HepG2 (cell line): ENCODE data around the gene MEAK7.

Source experiments
- JUND ChIP-seq: sonication (generic); formaldehyde crosslinking; IDR thresholded peaks from 2 replicates; pipeline ENCODE4 v1.8.0; 2022; ENCODE audit warnings: mild to moderate bottlenecking, missing genetic modification reagents
- MED8 ChIP-seq: sonication (generic); formaldehyde crosslinking; IDR thresholded peaks from 2 replicates; pipeline ENCODE4 v1.8.1; 2023; ENCODE audit warnings: mild to moderate bottlenecking, missing genetic modification reagents; ENCODE audit not compliant: insufficient replicate concordance
- MTA3 ChIP-seq: sonication (generic); formaldehyde crosslinking; IDR thresholded peaks from 2 replicates; pipeline ENCODE4 v1.4.0; 2020; ENCODE audit warnings: missing genetic modification reagents
- MTF1 ChIP-seq: sonication (generic); formaldehyde crosslinking; IDR thresholded peaks from 2 replicates; pipeline ENCODE4 v1.5.0; 2020; ENCODE audit warnings: missing genetic modification reagents
- NFRKB ChIP-seq: fragments of 450-650 bp; IDR thresholded peaks from 2 replicates; pipeline ENCODE4 v1.6.1; 2017
- POLR2AphosphoS5 ChIP-seq: IDR thresholded peaks from 2 replicates; pipeline ENCODE4 v1.6.1; 2012; ENCODE audit warnings: low read depth, low read length
- ZNF782 ChIP-seq: sonication (generic); formaldehyde crosslinking; IDR thresholded peaks from 2 replicates; pipeline ENCODE4 v1.4.0; 2020; ENCODE audit warnings: missing genetic modification reagents, mild to moderate bottlenecking, borderline replicate concordance
- TF ChIP-seq, protein P1 (sequence below): sonication (generic); formaldehyde crosslinking; IDR thresholded peaks from 2 replicates; pipeline ENCODE4 v1.5.0; 2020; ENCODE audit warnings: missing genetic modification reagents
- TF ChIP-seq, protein P2 (sequence below), 2 experiments: sonication (generic) in 1 of 2; formaldehyde crosslinking in 1 of 2; IDR thresholded peaks; 2 replicates each; pipeline versions ENCODE4 v1.4.0 to v1.6.1; 2016 to 2020; ENCODE audit warnings: borderline replicate concordance in 1 of 2, low read depth in 1 of 2, mild to moderate bottlenecking in 1 of 2, missing genetic modification reagents in 1 of 2

DNA sequence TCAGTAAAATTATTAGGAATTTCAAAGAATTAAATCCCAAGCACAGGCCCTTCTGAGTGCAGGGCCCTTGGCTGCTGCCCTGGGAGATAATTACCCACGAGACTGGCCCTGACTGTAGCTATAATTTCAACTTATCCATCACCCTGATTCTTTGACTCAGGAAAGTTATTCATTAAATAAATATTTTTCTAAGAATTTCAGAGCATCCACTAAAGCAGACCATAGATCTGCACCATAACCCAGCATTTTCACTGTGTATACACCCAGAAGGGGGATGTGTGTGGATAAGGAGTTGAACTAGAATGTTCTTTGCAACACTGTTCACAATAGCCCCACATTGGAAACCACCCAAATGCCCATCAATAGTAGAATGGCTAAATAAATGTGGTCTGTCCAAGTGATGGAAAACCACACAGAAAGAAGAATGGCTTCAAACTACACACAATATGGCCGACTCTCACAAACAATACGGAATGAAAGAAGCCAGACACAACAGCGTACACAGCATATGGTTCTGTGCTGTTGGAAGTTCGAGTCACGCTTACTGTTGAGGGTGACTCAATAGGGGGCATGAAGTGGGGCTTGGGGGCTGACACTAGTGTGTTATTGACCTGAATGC is 33.9 kb upstream of the MEAK7 start:
- TF ChIP-seq, protein P1, sequence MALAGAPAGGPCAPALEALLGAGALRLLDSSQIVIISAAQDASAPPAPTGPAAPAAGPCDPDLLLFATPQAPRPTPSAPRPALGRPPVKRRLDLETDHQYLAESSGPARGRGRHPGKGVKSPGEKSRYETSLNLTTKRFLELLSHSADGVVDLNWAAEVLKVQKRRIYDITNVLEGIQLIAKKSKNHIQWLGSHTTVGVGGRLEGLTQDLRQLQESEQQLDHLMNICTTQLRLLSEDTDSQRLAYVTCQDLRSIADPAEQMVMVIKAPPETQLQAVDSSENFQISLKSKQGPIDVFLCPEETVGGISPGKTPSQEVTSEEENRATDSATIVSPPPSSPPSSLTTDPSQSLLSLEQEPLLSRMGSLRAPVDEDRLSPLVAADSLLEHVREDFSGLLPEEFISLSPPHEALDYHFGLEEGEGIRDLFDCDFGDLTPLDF (CRISPR knock-in tag), result no peak
- TF ChIP-seq MTA3 (CRISPR knock-in tag), result no peak
- TF ChIP-seq ZNF782 (CRISPR knock-in tag), result no peak
- no peak for TF ChIP-seq POLR2AphosphoS5
- TF ChIP-seq MTF1 (CRISPR knock-in tag), result no peak
- no peak for TF ChIP-seq JUND
- no peak for TF ChIP-seq NFRKB
- TF ChIP-seq, protein P2, sequence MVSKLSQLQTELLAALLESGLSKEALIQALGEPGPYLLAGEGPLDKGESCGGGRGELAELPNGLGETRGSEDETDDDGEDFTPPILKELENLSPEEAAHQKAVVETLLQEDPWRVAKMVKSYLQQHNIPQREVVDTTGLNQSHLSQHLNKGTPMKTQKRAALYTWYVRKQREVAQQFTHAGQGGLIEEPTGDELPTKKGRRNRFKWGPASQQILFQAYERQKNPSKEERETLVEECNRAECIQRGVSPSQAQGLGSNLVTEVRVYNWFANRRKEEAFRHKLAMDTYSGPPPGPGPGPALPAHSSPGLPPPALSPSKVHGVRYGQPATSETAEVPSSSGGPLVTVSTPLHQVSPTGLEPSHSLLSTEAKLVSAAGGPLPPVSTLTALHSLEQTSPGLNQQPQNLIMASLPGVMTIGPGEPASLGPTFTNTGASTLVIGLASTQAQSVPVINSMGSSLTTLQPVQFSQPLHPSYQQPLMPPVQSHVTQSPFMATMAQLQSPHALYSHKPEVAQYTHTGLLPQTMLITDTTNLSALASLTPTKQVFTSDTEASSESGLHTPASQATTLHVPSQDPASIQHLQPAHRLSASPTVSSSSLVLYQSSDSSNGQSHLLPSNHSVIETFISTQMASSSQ (IDR thresholded peaks at IDR 0.05; ENCODE audit: low read depth), result no peak
- TF ChIP-seq, protein P2 (CRISPR knock-in tag; IDR thresholded peaks at IDR 0.05; ENCODE audit: borderline replicate concordance), result no peak
- no peak for TF ChIP-seq MED8 (CRISPR knock-in tag)
